SK-N-SH (cell line): ENCODE data around the gene EME2. TPM values are rescaled to one million over a fixed set of nuclear protein-coding genes. Genes with fewer than 3 reads are reported as not detected.

Experiments
- CTCF ChIA-PET: fragments of 300-600, 350-600 bp; formaldehyde crosslinking; extraction: SDS; loops from one replicate; lab custom pipeline; 2021; lab: Yijun Ruan, JAX
- POLR2A ChIA-PET: fragments of 350-600 bp; sonication (Branson Sonifier 250); formaldehyde crosslinking; extraction: SDS; loops from one replicate; lab custom pipeline; 2020; ENCODE audit warnings: antibody characterized with exemption, inconsistent platforms; lab: Yijun Ruan, JAX
- DNase-seq: peaks from one replicate; pipeline ENCODE4 v3.0.0; 2012
- H2AFZ ChIP-seq: fragments of 200-600 bp; sonication (generic); 2 replicates; pipeline ENCODE4 v1.8.1; 2016; ENCODE audit warnings: antibody characterized with exemption, mild to moderate bottlenecking, low read depth
- H3F3A ChIP-seq: fragments of 200-600 bp; sonication (generic); replicated peaks from 2 replicates; pipeline ENCODE3; 2016; ENCODE audit warnings: antibody characterized with exemption, mild to moderate bottlenecking; ENCODE audit not compliant: insufficient read depth
- H3K27ac ChIP-seq, 2 experiments: fragments of 200-500 bp in 1 of 2; fragments of 200-600 bp in 1 of 2; sonication (Bioruptor generic) in 1 of 2; sonication (generic), shearing (Covaris generic) in 1 of 2; 2 replicates each; pipeline versions ENCODE4 v1.5.1 to v1.6.1; 2014 to 2016; ENCODE audit warnings: low read depth in 2 of 2, inconsistent platforms in 1 of 2, low read length in 1 of 2, mild to moderate bottlenecking in 1 of 2, mixed read lengths in 1 of 2
- H3K27me3 ChIP-seq: fragments of 200-600 bp; sonication (generic), shearing (Covaris generic); 2 replicates; pipeline ENCODE4 v1.6.1; 2016; ENCODE audit warnings: mixed run types; ENCODE audit not compliant: insufficient read depth
- H3K36me3 ChIP-seq, 2 experiments: fragments of 200-500 bp in 1 of 2; fragments of 200-600 bp in 1 of 2; sonication (Bioruptor generic) in 1 of 2; sonication (generic) in 1 of 2; replicated peaks in 1 of 2; 2 replicates each; pipeline versions ENCODE3 to v1.5.1; 2014 to 2016; ENCODE audit warnings: low read length in 1 of 2, mild to moderate bottlenecking in 1 of 2; ENCODE audit not compliant: insufficient read depth in 2 of 2, control insufficient read depth in 1 of 2
- H3K4me1 ChIP-seq, 2 experiments: fragments of 200-500 bp in 1 of 2; fragments of 200-600 bp in 1 of 2; sonication (Bioruptor generic) in 1 of 2; sonication (generic), shearing (Covaris generic) in 1 of 2; 2 replicates each; pipeline versions ENCODE4 v1.5.1 to v1.6.1; 2014 to 2016; ENCODE audit warnings: low read depth in 1 of 2, low read length in 1 of 2, mixed run types in 1 of 2; ENCODE audit not compliant: insufficient read depth in 2 of 2, control insufficient read depth in 1 of 2
- H3K4me2 ChIP-seq: fragments of 200-600 bp; sonication (generic), shearing (Covaris generic); 2 replicates; pipeline ENCODE4 v1.6.1; 2017; ENCODE audit warnings: mixed run types
- H3K4me3 ChIP-seq, 2 experiments: fragments of 200-500 bp in 1 of 2; fragments of 200-600 bp in 1 of 2; sonication (Bioruptor generic) in 1 of 2; sonication (generic), shearing (Covaris generic) in 1 of 2; 2 replicates each; pipeline versions ENCODE4 v1.5.1 to v1.8.1; 2014 to 2016; ENCODE audit warnings: low read depth in 2 of 2, inconsistent platforms in 1 of 2, low read length in 1 of 2, mild to moderate bottlenecking in 1 of 2, mixed read lengths in 1 of 2, moderate library complexity in 1 of 2
- H3K79me2 ChIP-seq: fragments of 200-600 bp; sonication (generic); 2 replicates; pipeline ENCODE4 v1.8.1; 2017; ENCODE audit warnings: mild to moderate bottlenecking; ENCODE audit not compliant: insufficient read depth
- H3K9ac ChIP-seq: fragments of 200-600 bp; sonication (generic); 2 replicates; pipeline ENCODE4 v1.6.1; 2017; ENCODE audit warnings: mixed run types
- H3K9me2 ChIP-seq: fragments of 200-600 bp; sonication (generic); 2 replicates; pipeline ENCODE4 v1.6.1; 2017; ENCODE audit warnings: mixed run types
- H3K9me3 ChIP-seq: fragments of 200-600 bp; sonication (generic); 2 replicates; pipeline ENCODE4 v1.6.1; 2017; ENCODE audit warnings: mixed run types, mild to moderate bottlenecking, moderate library complexity
- H4K20me1 ChIP-seq: fragments of 200-600 bp; sonication (generic); 2 replicates; pipeline ENCODE4 v1.6.1; 2017; ENCODE audit warnings: mild to moderate bottlenecking, mixed run types; ENCODE audit not compliant: insufficient read depth
- CTCF ChIP-seq: fragments of 200-600 bp; sonication (generic); IDR thresholded peaks from 2 replicates; pipeline ENCODE4 v1.6.1; 2017; ENCODE audit warnings: antibody characterized with exemption, mild to moderate bottlenecking, moderate library complexity
- ELF1 ChIP-seq: IDR thresholded peaks from 2 replicates; pipeline ENCODE4 v1.4.0; 2012
- EP300 ChIP-seq, 2 experiments: IDR thresholded peaks; 2 replicates each; pipeline versions ENCODE4 v1.4.0 to v1.6.1; 2012; ENCODE audit warnings: borderline replicate concordance in 1 of 2, low read depth in 1 of 2, low read length in 1 of 2
- EZH2phosphoT487 ChIP-seq: fragments of 200-600 bp; sonication (generic); IDR thresholded peaks from 2 replicates; pipeline ENCODE4 v1.6.1; 2017; ENCODE audit warnings: low read depth, mixed run types, mild to moderate bottlenecking, antibody characterized with exemption, moderate library complexity, borderline replicate concordance
- FOSL2 ChIP-seq: IDR thresholded peaks from 2 replicates; pipeline ENCODE4 v1.4.0; 2012; ENCODE audit warnings: low read depth, mild to moderate bottlenecking, moderate library complexity, borderline replicate concordance
- FOXM1 ChIP-seq: IDR thresholded peaks from 2 replicates; pipeline ENCODE4 v1.4.0; 2012; ENCODE audit warnings: low read depth, mild to moderate bottlenecking
- GABPA ChIP-seq: IDR thresholded peaks from 2 replicates; pipeline ENCODE4 v1.4.0; 2012; ENCODE audit warnings: low read depth, mild to moderate bottlenecking
- GATA2 ChIP-seq: sonication (generic); formaldehyde crosslinking; IDR thresholded peaks from 2 replicates; pipeline ENCODE4 v1.5.0; 2020; ENCODE audit warnings: mild to moderate bottlenecking, missing genetic modification reagents
- JUND ChIP-seq: IDR thresholded peaks from 2 replicates; pipeline ENCODE4 v1.4.0; 2012
- MAX ChIP-seq: IDR thresholded peaks from 2 replicates; pipeline ENCODE4 v1.4.0; 2012; ENCODE audit warnings: low read depth
- MEF2A ChIP-seq: IDR thresholded peaks from 2 replicates; pipeline ENCODE4 v1.4.0; 2012; ENCODE audit warnings: low read depth, borderline replicate concordance
- MXI1 ChIP-seq: IDR thresholded peaks from 2 replicates; pipeline ENCODE4 v1.6.1; 2012; ENCODE audit warnings: mild to moderate bottlenecking, low read depth, low read length, improper control_type of control experiment
- NFIC ChIP-seq: IDR thresholded peaks from 2 replicates; pipeline ENCODE4 v1.4.0; 2012; ENCODE audit warnings: borderline replicate concordance
- NRF1 ChIP-seq: IDR thresholded peaks from 2 replicates; pipeline ENCODE4 v1.6.1; 2012; ENCODE audit warnings: low read depth, mild to moderate bottlenecking, low read length
- PBX3 ChIP-seq: IDR thresholded peaks from 2 replicates; pipeline ENCODE4; 2012
- POLR2AphosphoS5 ChIP-seq: IDR thresholded peaks from 2 replicates; pipeline ENCODE4 v1.6.1; 2012; ENCODE audit warnings: low read depth, low read length
- RCOR1 ChIP-seq: fragments of 150-350 bp; IDR thresholded peaks from 2 replicates; pipeline ENCODE4 v1.6.1; 2017; ENCODE audit warnings: antibody characterized with exemption, low read length
- RFX5 ChIP-seq: IDR thresholded peaks from 2 replicates; pipeline ENCODE4 v1.6.1; 2012; ENCODE audit warnings: mild to moderate bottlenecking, improper control_type of control experiment, low read length
- RXRA ChIP-seq: IDR thresholded peaks from 2 replicates; pipeline ENCODE4 v1.4.0; 2012; ENCODE audit warnings: low read depth, mild to moderate bottlenecking, borderline replicate concordance
- SIN3A ChIP-seq: IDR thresholded peaks from 2 replicates; pipeline ENCODE4 v1.6.1; 2012; ENCODE audit warnings: low read depth, mild to moderate bottlenecking, low read length, moderate library complexity, borderline replicate concordance
- SMC3 ChIP-seq: IDR thresholded peaks from 2 replicates; pipeline ENCODE4 v1.6.1; 2012; ENCODE audit warnings: low read depth, low read length, improper control_type of control experiment
- TAF1 ChIP-seq: IDR thresholded peaks from 2 replicates; pipeline ENCODE4 v1.6.1; 2012; ENCODE audit warnings: low read depth, mild to moderate bottlenecking, low read length, moderate library complexity, borderline replicate concordance
- TEAD4 ChIP-seq: IDR thresholded peaks from 2 replicates; pipeline ENCODE4 v1.4.0; 2012; ENCODE audit warnings: mild to moderate bottlenecking, borderline replicate concordance; ENCODE audit not compliant: insufficient read depth
- USF1 ChIP-seq: IDR thresholded peaks from 2 replicates; pipeline ENCODE4 v1.4.0; 2012; ENCODE audit warnings: low read depth, borderline replicate concordance
- WGBS: methylation state at CpG from one replicate; pipeline ENCODE4 v1.1.6; 2017; ENCODE audit warnings: low lambda C conversion rate; 5-methylcytosine and 5-hydroxymethylcytosine counted together
- polyA plus RNA-seq, 3 experiments: library from polyadenylated mRNA; depleted of rRNA; stranded (reverse); fragments of >200 nt; gene quantifications; 2 replicates each; pipeline ENCODE4 v1.2.3, GENCODE V29; 2012

Gene EME2
- polyA plus RNA-seq, 1 of the 3 experiments (the other 2 are of a cell fraction) = 10.1 TPM

GRCh38 chr16:1787056-1787321 lies 14.4 kb downstream of the EME2 start (continued):
- no peak for TF ChIP-seq MAX
- no peak for TF ChIP-seq GABPA
- TF ChIP-seq USF1 = no peak
- TF ChIP-seq ELF1 = no peak
- TF ChIP-seq EZH2phosphoT487 = no peak
- no peak for TF ChIP-seq EP300 (IDR thresholded peaks at IDR 0.05; ENCODE audit: borderline replicate concordance in 1 of 2, low read depth in 1 of 2, low read length in 1 of 2)
- TF ChIP-seq TEAD4 = no peak
- TF ChIP-seq FOSL2 = no peak

GRCh38 chr16:1787322-1788094 lies 14.9 kb downstream of the EME2 start:
- WGBS = 93% methylated on average over 8 of the region's 44 CpGs
- no peak for DNase-seq
- CTCF ChIA-PET = no interaction called here

More at GRCh38 chr16:1787322-1788094, 14.9 kb downstream of the EME2 start:
- Histone ChIP-seq H3K79me2 (peaks cover 41% of the 10 kb centered on the region), H4K20me1 (peaks cover 6% of the 10 kb centered on the region; the same call in 1 of the 2 replicates), H3K27me3 (no peaks in the 10 kb centered on the region), H3K4me2 (no peak overlapping the region), H3K27ac (no peak overlapping the region), H3K9ac (no peak overlapping the region), H3K4me1 (no peaks in the 10 kb centered on the region; a peak in 1 of 4 replicates), H3K9me3 (no peaks in the 10 kb centered on the region), H3K4me3 (no peak overlapping the region), H3K36me3 (peaks cover 0 to 48% of the 10 kb centered on the region in 2 experiments), H3K9me2 (no peaks in the 10 kb centered on the region), H2AFZ (no peak overlapping the region), H3F3A (peaks cover 3% of the 10 kb centered on the region)
- TF ChIP-seq SMC3 = no peak
- TF ChIP-seq TAF1 = no peak
- TF ChIP-seq POLR2AphosphoS5 = no peak
- TF ChIP-seq EP300 (IDR thresholded peaks at IDR 0.05; ENCODE audit: borderline replicate concordance in 1 of 2, low read depth in 1 of 2, low read length in 1 of 2) = no peak
- no peak for TF ChIP-seq JUND
- TF ChIP-seq MEF2A = no peak
- no peak for TF ChIP-seq CTCF
- no peak for TF ChIP-seq GATA2 (CRISPR knock-in tag)
- no peak for TF ChIP-seq NRF1
- TF ChIP-seq TEAD4 = no peak
- no peak for TF ChIP-seq RCOR1
- no peak for TF ChIP-seq NFIC
- TF ChIP-seq RFX5 = no peak
- no peak for TF ChIP-seq RXRA
- TF ChIP-seq MXI1 = no peak
- TF ChIP-seq EZH2phosphoT487 = no peak
- no peak for TF ChIP-seq SIN3A
- TF ChIP-seq FOXM1 = no peak
- TF ChIP-seq PBX3 = no peak
- POLR2A ChIA-PET = no interaction called here
